CD14-positive monocyte (primary cell): Measurements from ENCODE around the gene LYRM4. TPM values are rescaled to one million over a fixed set of nuclear protein-coding genes. Genes with fewer than 3 reads are reported as not detected.

ENCODE experiments used
- DNase-seq, 3 donors: peaks; one replicate each; pipeline ENCODE4 v3.0.0-alpha.2; 2011 to 2022
- H2AFZ ChIP-seq: 2 replicates; pipeline ENCODE4 v1.6.0; 2012; ENCODE audit warnings: mild to moderate bottlenecking, low read depth, low read length, inconsistent platforms; ENCODE audit not compliant: insufficient read depth, poor library complexity, severe bottlenecking
- H3K27ac ChIP-seq, 2 donors: 1 replicate in 1 of 2; 2 replicates in 1 of 2; pipeline ENCODE4 v1.5.1; 2012 to 2013; ENCODE audit warnings: low read length in 2 of 2, control low read depth in 1 of 2, inconsistent platforms in 1 of 2, low read depth in 1 of 2, mild to moderate bottlenecking in 1 of 2
- H3K27me3 ChIP-seq, 2 donors: one replicate each; pipeline versions ENCODE4 v1.6.0 to v1.6.1; 2011 to 2013; ENCODE audit warnings: low read length in 2 of 2; ENCODE audit not compliant: control insufficient read depth in 2 of 2, insufficient read depth in 2 of 2
- H3K36me3 ChIP-seq, 2 donors: replicated peaks in 1 of 2; 1 replicate in 1 of 2; 2 replicates in 1 of 2; pipeline versions ENCODE4 v1.5.1 to v1.6.1; 2012 to 2013; ENCODE audit warnings: low read length in 2 of 2, control low read depth in 1 of 2, inconsistent platforms in 1 of 2, mild to moderate bottlenecking in 1 of 2; ENCODE audit not compliant: insufficient read depth in 2 of 2, control insufficient read depth in 1 of 2
- H3K4me1 ChIP-seq, 2 donors: 1 replicate in 1 of 2; 2 replicates in 1 of 2; pipeline versions ENCODE4 v1.5.1 to v1.6.1; 2012 to 2013; ENCODE audit warnings: low read length in 2 of 2, control low read depth in 1 of 2, inconsistent platforms in 1 of 2, mild to moderate bottlenecking in 1 of 2, moderate library complexity in 1 of 2; ENCODE audit not compliant: insufficient read depth in 2 of 2, control insufficient read depth in 1 of 2
- H3K4me2 ChIP-seq: replicated peaks from 2 replicates; pipeline ENCODE3; 2012; ENCODE audit warnings: low read length, moderate library complexity, mild to moderate bottlenecking; ENCODE audit not compliant: poor library complexity, severe bottlenecking; ENCODE audit errors: extremely low read depth
- H3K4me3 ChIP-seq, 3 experiments: fragments of 200-600 bp in 1 of 3; sonication (generic) in 1 of 3; replicated peaks in 1 of 3; 1 replicate in 2 of 3; 2 replicates in 1 of 3; pipeline ENCODE4 v1.5.1; 2011 to 2013; ENCODE audit warnings: low read length in 3 of 3, mild to moderate bottlenecking in 3 of 3, control low read depth in 2 of 3, low read depth in 2 of 3, inconsistent platforms in 1 of 3, moderate library complexity in 1 of 3
- H3K79me2 ChIP-seq: 2 replicates; pipeline ENCODE4 v1.6.0; 2012; ENCODE audit warnings: mild to moderate bottlenecking, control low read depth, inconsistent platforms, low read length, moderate library complexity; ENCODE audit not compliant: insufficient read depth
- H3K9ac ChIP-seq: 2 replicates; pipeline ENCODE4 v1.6.0; 2017; ENCODE audit warnings: low read length, mild to moderate bottlenecking; ENCODE audit not compliant: insufficient read depth, poor library complexity, severe bottlenecking
- H3K9me3 ChIP-seq, 2 donors: replicated peaks in 1 of 2; 1 replicate in 1 of 2; 2 replicates in 1 of 2; pipeline versions ENCODE4 v1.5.1 to v1.6.1; 2012 to 2013; ENCODE audit warnings: low read length in 2 of 2, control low read depth in 1 of 2; ENCODE audit not compliant: control insufficient read depth in 1 of 2, insufficient read depth in 1 of 2
- H4K20me1 ChIP-seq: 2 replicates; pipeline ENCODE4 v1.6.0; 2012; ENCODE audit warnings: mild to moderate bottlenecking, low read length, control low read depth, moderate library complexity; ENCODE audit not compliant: insufficient read depth
- H3K27ac Mint-ChIP-seq, 7 donors: one replicate each; pipeline ENCODE4 v1.8.0; 2020; ENCODE audit warnings: mild to moderate bottlenecking in 7 of 7, mixed read lengths in 7 of 7, moderate library complexity in 6 of 7, inconsistent platforms in 2 of 7
- H3K27me3 Mint-ChIP-seq, 3 donors: one replicate each; pipeline ENCODE4 v1.8.0; 2021 to 2022; ENCODE audit warnings: low read depth in 3 of 3, mild to moderate bottlenecking in 3 of 3, mixed read lengths in 3 of 3, moderate library complexity in 3 of 3, inconsistent platforms in 1 of 3
- H3K36me3 Mint-ChIP-seq, 2 donors: one replicate each; pipeline ENCODE4 v1.8.0; 2020; ENCODE audit warnings: mixed read lengths in 2 of 2, inconsistent platforms in 1 of 2, mild to moderate bottlenecking in 1 of 2
- H3K4me1 Mint-ChIP-seq: one replicate; pipeline ENCODE4 v1.8.0; 2020; ENCODE audit warnings: mild to moderate bottlenecking, mixed read lengths
- H3K4me3 Mint-ChIP-seq, 2 donors: one replicate each; pipeline ENCODE4 v1.8.0; 2020; ENCODE audit warnings: mild to moderate bottlenecking in 2 of 2, mixed read lengths in 2 of 2, moderate library complexity in 1 of 2
- H3K9me3 Mint-ChIP-seq, 7 donors: one replicate each; pipeline ENCODE4 v1.8.0; 2020 to 2022; ENCODE audit warnings: mixed read lengths in 7 of 7, mild to moderate bottlenecking in 6 of 7, moderate library complexity in 6 of 7, inconsistent platforms in 2 of 7
- WGBS: methylation state at CpG from one replicate; pipeline ENCODE4 v1.1.5; 2013; ENCODE audit warnings: missing lambda C conversion rate; ENCODE audit not compliant: insufficient coverage; 5-methylcytosine and 5-hydroxymethylcytosine counted together
- intact Hi-C, 2 donors: fragments of 100-400 bp; cut with micrococcal nuclease; formaldehyde crosslinking; loops; one replicate each; pipeline versions ENCODE4 v1.15.0 to v1.15.1; 2023
- polyA plus RNA-seq, 3 donors: library from polyadenylated mRNA; depleted of rRNA in 1 of 3; unstranded in 2 of 3; stranded (reverse) in 1 of 3; fragments of 300-500 nt in 2 of 3; fragments of >200 nt in 1 of 3; fragmentation: Illumina TruSeq in 2 of 3; gene quantifications; 1 replicate in 2 of 3; 2 replicates in 1 of 3; pipeline ENCODE4 v1.2.3, GENCODE V29; 2012 to 2021
- TF ChIP-seq, protein P1 (sequence below): fragments of 200-600 bp; IDR thresholded peaks from one replicate; pipeline ENCODE4 v1.8.0; 2022; ENCODE audit warnings: antibody characterized with exemption, mild to moderate bottlenecking

Gene LYRM4
- polyA plus RNA-seq, 3 donors: 13.7 to 19.6 (median 18.1) TPM

DNA sequence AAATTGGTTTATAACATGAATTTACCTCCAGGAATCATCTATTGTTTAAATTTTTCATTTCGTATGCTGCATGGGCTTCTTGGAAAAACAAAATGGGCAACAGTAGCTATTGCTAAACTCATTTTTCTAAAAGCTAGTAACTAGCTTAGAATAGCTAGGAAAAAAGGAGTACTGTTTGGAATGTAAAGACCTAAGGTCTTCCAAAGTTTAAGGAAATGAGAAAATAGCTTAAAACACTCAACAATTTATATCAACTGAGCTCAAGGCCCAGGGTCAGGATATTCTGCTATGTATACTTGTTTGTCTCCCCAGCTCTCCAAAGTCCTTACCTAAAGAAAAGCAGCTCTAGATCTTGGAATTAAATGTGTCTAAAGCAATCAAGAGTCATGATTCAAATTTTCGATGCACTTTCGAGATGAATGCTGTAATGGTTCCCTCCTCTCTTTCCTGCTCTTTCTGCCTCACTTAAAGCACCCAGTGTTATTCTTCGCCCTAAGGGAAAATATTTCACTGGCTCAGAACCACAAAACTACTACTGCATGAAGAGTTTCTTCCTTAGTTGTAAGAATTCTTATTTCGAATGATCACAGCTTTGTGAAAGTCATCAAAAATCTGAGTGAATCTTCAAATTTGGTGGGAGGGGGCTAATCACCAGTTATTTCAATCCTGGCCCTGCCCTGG is 41.6 kb downstream of the LYRM4 start:
- no CpG with 5 or more reads among the region's 5 CpGs for WGBS
- H3K27ac ChIP-seq: no peak overlapping the region
- H2AFZ ChIP-seq: no peak overlapping the region
- H3K4me2 ChIP-seq: no peak overlapping the region
- no peak overlapping the region for H3K4me3 ChIP-seq
- H4K20me1 ChIP-seq: no peaks in the 10 kb centered on the region
- H3K9me3 ChIP-seq: no peaks in the 10 kb centered on the region
- Mint-ChIP-seq H3K4me3 (no peak overlapping the region), H3K27ac (no peak overlapping the region), H3K9me3 (no peaks in the 10 kb centered on the region), H3K27me3 (no peaks in the 10 kb centered on the region), H3K36me3 (peaks cover 10 to 17% of the 10 kb centered on the region in 2 donors), H3K4me1 (no peaks in the 10 kb centered on the region)
- H3K36me3 ChIP-seq: peaks cover 0 to 8% of the 10 kb centered on the region in 2 donors
- no peak overlapping the region for H3K9ac ChIP-seq
- H3K4me1 ChIP-seq: no peaks in the 10 kb centered on the region
- H3K79me2 ChIP-seq: no peaks in the 10 kb centered on the region
- TF ChIP-seq, protein P1, sequence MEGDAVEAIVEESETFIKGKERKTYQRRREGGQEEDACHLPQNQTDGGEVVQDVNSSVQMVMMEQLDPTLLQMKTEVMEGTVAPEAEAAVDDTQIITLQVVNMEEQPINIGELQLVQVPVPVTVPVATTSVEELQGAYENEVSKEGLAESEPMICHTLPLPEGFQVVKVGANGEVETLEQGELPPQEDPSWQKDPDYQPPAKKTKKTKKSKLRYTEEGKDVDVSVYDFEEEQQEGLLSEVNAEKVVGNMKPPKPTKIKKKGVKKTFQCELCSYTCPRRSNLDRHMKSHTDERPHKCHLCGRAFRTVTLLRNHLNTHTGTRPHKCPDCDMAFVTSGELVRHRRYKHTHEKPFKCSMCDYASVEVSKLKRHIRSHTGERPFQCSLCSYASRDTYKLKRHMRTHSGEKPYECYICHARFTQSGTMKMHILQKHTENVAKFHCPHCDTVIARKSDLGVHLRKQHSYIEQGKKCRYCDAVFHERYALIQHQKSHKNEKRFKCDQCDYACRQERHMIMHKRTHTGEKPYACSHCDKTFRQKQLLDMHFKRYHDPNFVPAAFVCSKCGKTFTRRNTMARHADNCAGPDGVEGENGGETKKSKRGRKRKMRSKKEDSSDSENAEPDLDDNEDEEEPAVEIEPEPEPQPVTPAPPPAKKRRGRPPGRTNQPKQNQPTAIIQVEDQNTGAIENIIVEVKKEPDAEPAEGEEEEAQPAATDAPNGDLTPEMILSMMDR: no peak
- no peak for DNase-seq
- H3K27me3 ChIP-seq: no peaks in the 10 kb centered on the region
- intact Hi-C loops: no loop called here

DNA sequence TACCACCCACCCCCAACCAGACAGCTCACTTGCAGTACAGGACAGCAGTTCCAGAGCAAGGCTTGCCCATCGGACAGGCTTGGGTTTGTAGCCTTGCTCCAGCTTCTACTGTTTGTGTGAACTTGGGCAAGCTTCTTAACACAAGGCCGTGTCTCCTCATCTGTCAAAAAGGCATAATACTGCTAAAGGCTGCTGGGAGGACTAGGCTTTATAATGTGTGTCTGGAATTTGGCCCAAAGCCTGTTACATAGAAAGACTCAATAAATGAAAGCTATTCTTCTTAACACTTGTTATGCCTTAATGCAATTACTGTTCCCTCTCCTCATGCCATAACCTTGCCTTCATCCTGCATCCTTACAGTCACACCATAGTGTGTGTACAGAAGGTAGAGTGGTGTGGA is 43.4 kb downstream of the LYRM4 start:
- Mint-ChIP-seq H3K27me3 (peaks cover 0 to 2% (median 2%) of the 10 kb centered on the region in 3 donors), H3K27ac (no peak overlapping the region), H3K36me3 (peaks cover 21 to 30% of the 10 kb centered on the region in 2 donors), H3K4me3 (no peak overlapping the region), H3K4me1 (no peaks in the 10 kb centered on the region), H3K9me3 (no peaks in the 10 kb centered on the region)
- Histone ChIP-seq H3K27ac (no peak overlapping the region), H3K4me3 (no peak overlapping the region), H3K36me3 (peaks cover 6 to 15% of the 10 kb centered on the region in 2 donors), H3K4me1 (no peaks in the 10 kb centered on the region), H3K4me2 (no peak overlapping the region), H3K27me3 (no peaks in the 10 kb centered on the region), H3K9ac (no peak overlapping the region), H2AFZ (no peak overlapping the region), H3K9me3 (no peaks in the 10 kb centered on the region), H4K20me1 (no peaks in the 10 kb centered on the region), H3K79me2 (no peaks in the 10 kb centered on the region)
- intact Hi-C loops: no loop called here
- WGBS: 100% methylated on average over 1 of the region's 2 CpGs
- no peak for DNase-seq
- TF ChIP-seq, protein P1: no peak
